Mucosa of descending colon (tissue), 3 donors: ENCODE data around the gene NGFR. TPM values are rescaled to one million over a fixed set of nuclear protein-coding genes. Genes with fewer than 3 reads are reported as not detected.
A peak's percentile ranks its signal among the peaks of the same experiment; 100 is the strongest.

ENCODE experiments used
- ATAC-seq: fragments of 200-7000 bp; cut with Tn5 transposase; one replicate; pipeline ENCODE4 v1.9.1; 2020; ENCODE audit warnings: mild to moderate bottlenecking, moderate library complexity
- DNase-seq, 3 donors: peaks; one replicate each; pipeline ENCODE4 v3.0.0-alpha.2; 2020
- H3K36me3 ChIP-seq: fragments of 200-600 bp; one replicate; pipeline ENCODE4 v1.8.0; 2021; ENCODE audit warnings: low read depth, mild to moderate bottlenecking
- H3K4me1 ChIP-seq: fragments of 200-600 bp; one replicate; pipeline ENCODE4 v1.8.0; 2021; ENCODE audit warnings: low read depth, mild to moderate bottlenecking
- H3K4me3 ChIP-seq: fragments of 200-600 bp; one replicate; pipeline ENCODE4 v1.8.0; 2021; ENCODE audit warnings: mild to moderate bottlenecking
- H3K9me3 ChIP-seq: fragments of 200-600 bp; one replicate; pipeline ENCODE4 v1.8.0; 2021; ENCODE audit warnings: mild to moderate bottlenecking
- CTCF ChIP-seq: fragments of 200-600 bp; IDR thresholded peaks from one replicate; pipeline ENCODE4 v1.8.0; 2022; ENCODE audit warnings: antibody characterized with exemption, mild to moderate bottlenecking
- intact Hi-C, 2 donors: fragments of 100-400 bp; cut with DNase I in 1 of 2; cut with micrococcal nuclease in 1 of 2; formaldehyde crosslinking; loops; one replicate each; pipeline versions ENCODE4 v1.11.0 to v1.11.1; 2022; cut with DNase I, micrococcal nuclease
- total RNA-seq, 3 donors: library from RNA; stranded (reverse); fragmentation: NEBNext Ultra II Directional in 2 of 3; extraction: Animal tissue kit (Norgen Biotek cat#: 25700) in 2 of 3; gene quantifications; one replicate each; pipeline versions ENCODE4 v1.2.1 to v1.2.4, GENCODE V29; 2021 to 2023
- donor health status: DM: no; HTN: no; CAD: no; lungs with moderate emphysema.
- donor health status: DM: no; HTN: no; CAD: no.
- donor health status: DM: no; HTN: yes; CAD: no.

Gene NGFR
- total RNA-seq, 3 donors from 2014 or later, result 1.0 to 11.9 (median 2.0) TPM

GRCh38 chr17:49480836-49481615 is 14.1 kb upstream of the NGFR start:
- H3K36me3 ChIP-seq, result no peaks in the 10 kb centered on the region
- no peak for TF ChIP-seq CTCF
- no peak overlapping the region for H3K4me3 ChIP-seq
- DNase-seq (no peak), ATAC-seq (peak; percentile 24)
- no peaks in the 10 kb centered on the region for H3K4me1 ChIP-seq
- intact Hi-C loops, result no loop called here
- no peaks in the 10 kb centered on the region for H3K9me3 ChIP-seq

GRCh38 chr17:49482144-49482817 is 12.8 kb upstream of the NGFR start:
- intact Hi-C loops, result no loop called here
- DNase-seq (no peak), ATAC-seq (no peak)
- Histone ChIP-seq H3K4me1 (no peaks in the 10 kb centered on the region), H3K9me3 (no peaks in the 10 kb centered on the region), H3K36me3 (no peaks in the 10 kb centered on the region), H3K4me3 (no peak overlapping the region)
- TF ChIP-seq CTCF, result no peak

GRCh38 chr17:49483599-49484509 is 11.2 kb upstream of the NGFR start:
- TF ChIP-seq CTCF, result no peak
- Histone ChIP-seq H3K9me3 (no peaks in the 10 kb centered on the region), H3K4me1 (no peaks in the 10 kb centered on the region), H3K36me3 (no peaks in the 10 kb centered on the region), H3K4me3 (no peak overlapping the region)
- ATAC-seq, result no peak
- DNase-seq, result no peak
- intact Hi-C loops, result no loop called here

- Histone ChIP-seq H3K9me3 (no peaks in the 10 kb centered on the region), H3K36me3 (no peaks in the 10 kb centered on the region), H3K4me3 (no peak overlapping the region), H3K4me1 (no peaks in the 10 kb centered on the region)
- DNase-seq (no peak), ATAC-seq (no peak)
- intact Hi-C loops, result no loop called here
- TF ChIP-seq CTCF, result no peak
These were observed 10.5 kb upstream of the NGFR start for GRCh38 chr17:49484588-49484987.

GRCh38 chr17:49486012-49486641 is 9.0 kb upstream of the NGFR start:
- no peak overlapping the region for H3K4me3 ChIP-seq
- no peak for DNase-seq
- no peak for TF ChIP-seq CTCF
- no peak for ATAC-seq
- no peaks in the 10 kb centered on the region for H3K36me3 ChIP-seq
- H3K9me3 ChIP-seq, result no peaks in the 10 kb centered on the region
- no peaks in the 10 kb centered on the region for H3K4me1 ChIP-seq
- intact Hi-C loops, result no loop called here
